ENCODE data around the gene FADS6.

FADS6 gene

GRCh38 chr17:74855323-74855722 lies 38.1 kb downstream of the FADS6 start:
- DNase-seq (ENCODE audit: low read depth in 4 of 4, low spot score in 1 of 4) = no peak

- DNase-seq (ENCODE audit: low read depth in 4 of 4, low spot score in 1 of 4) = no peak
Observed at GRCh38 chr17:74854792-74855191, 38.6 kb downstream of the FADS6 start.

- DNase-seq (ENCODE audit: low read depth in 4 of 4, low spot score in 1 of 4) = no peak
Observed at GRCh38 chr17:74853669-74854068, 39.8 kb downstream of the FADS6 start.

- no peak for DNase-seq (ENCODE audit: low read depth in 4 of 4, low spot score in 1 of 4)
Observed at GRCh38 chr17:74853048-74853397, 40.4 kb downstream of the FADS6 start.

GRCh38 chr17:74852237-74853047 lies 41.0 kb downstream of the FADS6 start:
- DNase-seq (ENCODE audit: low read depth in 4 of 4, low spot score in 1 of 4) = peak; percentile 23 to 47 (median 42)

GRCh38 chr17:74851612-74852236 lies 41.7 kb downstream of the FADS6 start:
- DNase-seq (ENCODE audit: low read depth in 4 of 4, low spot score in 1 of 4) = no peak

- no peak for DNase-seq (ENCODE audit: low read depth in 4 of 4, low spot score in 1 of 4)
Observed at GRCh38 chr17:74850914-74851313, 42.5 kb downstream of the FADS6 start.

- DNase-seq (ENCODE audit: low read depth in 4 of 4, low spot score in 1 of 4) = no peak
Observed at GRCh38 chr17:74850310-74850709, 43.1 kb downstream of the FADS6 start.

- no peak for DNase-seq (ENCODE audit: low read depth in 4 of 4, low spot score in 1 of 4)
Observed at GRCh38 chr17:74848656-74849399, 44.6 kb downstream of the FADS6 start.

GRCh38 chr17:74846621-74847020 lies 46.8 kb downstream of the FADS6 start:
- no peak for DNase-seq (ENCODE audit: low read depth in 4 of 4, low spot score in 1 of 4)

- no peak for DNase-seq (ENCODE audit: low read depth in 4 of 4, low spot score in 1 of 4)
Observed at GRCh38 chr17:74843352-74843627, 50.1 kb downstream of the FADS6 start.

- DNase-seq (ENCODE audit: low read depth in 4 of 4, low spot score in 1 of 4) = no peak
Observed at GRCh38 chr17:74842599-74843351, 50.7 kb downstream of the FADS6 start.

- DNase-seq (ENCODE audit: low read depth in 4 of 4, low spot score in 1 of 4) = no peak
Observed at GRCh38 chr17:74842146-74842598, 51.3 kb downstream of the FADS6 start.

GRCh38 chr17:74840989-74841666 lies 52.3 kb downstream of the FADS6 start:
- DNase-seq (ENCODE audit: low read depth in 4 of 4, low spot score in 1 of 4) = no peak

GRCh38 chr17:74839990-74840852 lies 53.2 kb downstream of the FADS6 start:
- DNase-seq (ENCODE audit: low read depth in 4 of 4, low spot score in 1 of 4) = no peak

- no peak for DNase-seq (ENCODE audit: low read depth in 4 of 4, low spot score in 1 of 4)
Observed at GRCh38 chr17:74838274-74838673, 55.2 kb downstream of the FADS6 start.

- no peak for DNase-seq (ENCODE audit: low read depth in 4 of 4, low spot score in 1 of 4)
Observed at GRCh38 chr17:74836691-74837467, 56.6 kb downstream of the FADS6 start.

GRCh38 chr17:74836191-74836590 lies 57.2 kb downstream of the FADS6 start:
- no peak for DNase-seq (ENCODE audit: low read depth in 4 of 4, low spot score in 1 of 4)
